ENCODE results near the gene PKDCC.

GRCh38 chr2:42043789-42044394, 3.9 kb upstream of the PKDCC start:
- TF ChIP-seq CTCF (IDR thresholded peaks at IDR 0.05) (no peak), POLR2A (IDR thresholded peaks at IDR 0.05) (no peak)

Measured in body of pancreas (tissue), 4 donors.